Naive thymus-derived CD4-positive, alpha-beta T cell (primary cell): ENCODE data around the gene ADCYAP1. TPM values are rescaled to one million over a fixed set of nuclear protein-coding genes. Genes with fewer than 3 reads are reported as not detected.

Experiments
- ATAC-seq: fragments of 150-1000 bp; cut with Tn5 transposase; 2 replicates; pipeline ENCODE4 v1.10.0; 2021; ENCODE audit warnings: mild to moderate bottlenecking, moderate library complexity
- CTCF ChIA-PET: fragments of 350-600 bp; sonication (Branson Sonifier 250); formaldehyde crosslinking; loops from one replicate; lab custom pipeline; 2021; ENCODE audit warnings: antibody characterized with exemption; lab: Charles Lee
- POLR2A ChIA-PET: fragments of 350-600 bp; sonication (Branson Sonifier 250); formaldehyde crosslinking; loops from one replicate; lab custom pipeline; 2021; ENCODE audit warnings: antibody characterized with exemption, inconsistent platforms; lab: Charles Lee
- DNase-seq, 9 donors: peaks; one replicate each; pipeline versions ENCODE4 v3.0.0 to v3.0.0-alpha.2; 2020 to 2022; ENCODE audit warnings: mixed read lengths in 1 of 9
- H3K27ac ChIP-seq: one replicate; pipeline ENCODE4 v1.7.0; 2013; ENCODE audit warnings: mild to moderate bottlenecking, low read depth, low read length, moderate library complexity
- H3K27me3 ChIP-seq, 2 donors: one replicate each; pipeline ENCODE4 v1.7.0; 2013; ENCODE audit warnings: low read length in 2 of 2, mild to moderate bottlenecking in 2 of 2, moderate library complexity in 2 of 2; ENCODE audit not compliant: control insufficient read depth in 2 of 2, insufficient read depth in 2 of 2
- H3K36me3 ChIP-seq, 3 experiments: 1 replicate in 2 of 3; 2 replicates in 1 of 3; pipeline ENCODE4 v1.7.0; 2013; ENCODE audit warnings: low read length in 3 of 3, mild to moderate bottlenecking in 3 of 3, moderate library complexity in 1 of 3; ENCODE audit not compliant: insufficient read depth in 3 of 3, control insufficient read depth in 2 of 3
- H3K4me1 ChIP-seq, 2 donors: one replicate each; pipeline ENCODE4 v1.7.0; 2013; ENCODE audit warnings: low read length in 2 of 2, mild to moderate bottlenecking in 2 of 2, moderate library complexity in 1 of 2; ENCODE audit not compliant: control insufficient read depth in 2 of 2, insufficient read depth in 2 of 2
- H3K4me3 ChIP-seq: 2 replicates; pipeline ENCODE4 v1.7.0; 2013; ENCODE audit warnings: mild to moderate bottlenecking, low read length
- H3K9me3 ChIP-seq, 3 experiments: 1 replicate in 2 of 3; 2 replicates in 1 of 3; pipeline ENCODE4 v1.7.0; 2013; ENCODE audit warnings: low read length in 3 of 3; ENCODE audit not compliant: control insufficient read depth in 2 of 3
- H3K27ac Mint-ChIP-seq, 9 donors: one replicate each; pipeline ENCODE4 v1.8.0; 2020 to 2022; ENCODE audit warnings: mixed read lengths in 9 of 9, mild to moderate bottlenecking in 8 of 9, moderate library complexity in 5 of 9, inconsistent platforms in 2 of 9
- H3K27me3 Mint-ChIP-seq, 5 donors: one replicate each; pipeline ENCODE4 v1.8.0; 2021 to 2022; ENCODE audit warnings: mixed read lengths in 5 of 5, mild to moderate bottlenecking in 1 of 5
- H3K36me3 Mint-ChIP-seq, 5 donors: one replicate each; pipeline ENCODE4 v1.8.0; 2020 to 2022; ENCODE audit warnings: mixed read lengths in 5 of 5, mild to moderate bottlenecking in 3 of 5, inconsistent platforms in 1 of 5
- H3K4me1 Mint-ChIP-seq, 7 donors: one replicate each; pipeline ENCODE4 v1.8.0; 2020 to 2022; ENCODE audit warnings: mixed read lengths in 7 of 7, mild to moderate bottlenecking in 3 of 7, inconsistent platforms in 1 of 7
- H3K4me3 Mint-ChIP-seq, 10 donors: one replicate each; pipeline ENCODE4 v1.8.0; 2020 to 2022; ENCODE audit warnings: mild to moderate bottlenecking in 10 of 10, mixed read lengths in 10 of 10, moderate library complexity in 6 of 10, inconsistent platforms in 2 of 10
- H3K9me3 Mint-ChIP-seq, 11 donors: one replicate each; pipeline ENCODE4 v1.8.0; 2020 to 2022; ENCODE audit warnings: mixed read lengths in 11 of 11, mild to moderate bottlenecking in 4 of 11, inconsistent platforms in 1 of 11, moderate library complexity in 1 of 11
- intact Hi-C, 2 donors: fragments of 100-400 bp; cut with micrococcal nuclease; formaldehyde crosslinking; loops; one replicate each; pipeline ENCODE4 v1.15.1; 2023
- polyA plus RNA-seq, 2 donors: library from polyadenylated mRNA; unstranded; fragments of 300-500 nt; fragmentation: Illumina TruSeq; gene quantifications; one replicate each; pipeline ENCODE4 v1.2.3, GENCODE V29; 2021
- total RNA-seq, 6 experiments: library from RNA in 5 of 6; stranded (reverse) in 5 of 6; gene quantifications; 1 replicate in 5 of 6; 2 replicates in 1 of 6; pipeline ENCODE4 v1.2.3 and lab custom pipeline; 2021 to 2026

The ADCYAP1 gene
- total and polyA plus RNA-seq, 7 experiments from 2014 or later = 0.34 TPM; not detected in 5

DNA sequence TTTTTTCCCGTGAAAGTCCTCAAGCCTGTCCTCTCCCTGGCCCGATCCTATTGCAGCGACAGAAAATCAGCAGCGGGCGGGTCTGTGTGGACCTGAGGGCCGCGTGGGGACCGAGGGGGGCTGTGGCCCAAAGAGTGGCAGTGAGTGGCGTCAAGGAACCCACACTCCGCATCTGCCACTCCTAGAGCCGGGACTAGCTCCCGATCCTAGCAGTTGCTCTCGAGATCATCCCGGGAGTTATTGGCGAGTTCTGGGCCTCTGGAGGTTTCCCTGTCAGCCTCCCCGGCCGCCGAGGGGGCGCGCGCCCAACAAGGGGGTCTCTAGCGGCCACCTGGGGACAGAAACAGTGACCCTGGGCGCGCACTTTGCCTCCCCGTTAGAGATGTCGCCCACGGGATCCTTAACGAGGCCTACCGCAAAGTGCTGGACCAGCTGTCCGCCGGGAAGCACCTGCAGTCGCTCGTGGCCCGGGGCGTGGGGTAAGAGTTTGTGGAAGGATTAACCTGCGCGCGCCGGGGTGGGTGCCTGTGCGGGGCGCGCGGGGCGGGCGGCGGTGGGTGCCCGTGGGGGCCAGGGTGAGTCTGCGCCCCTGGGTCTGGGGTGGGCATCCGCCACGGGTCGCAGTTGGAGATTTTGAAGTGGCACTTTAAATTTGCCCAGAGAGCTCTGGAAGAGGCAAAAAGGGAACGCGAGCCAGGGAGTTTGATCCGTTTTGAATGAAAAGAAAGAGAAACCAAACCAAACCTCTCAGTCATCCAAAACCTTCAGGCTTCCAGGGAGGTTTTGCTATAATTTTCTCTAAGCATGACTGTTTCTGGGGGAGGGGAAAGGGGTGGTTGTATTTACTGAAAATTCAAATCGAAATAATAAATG, 3.5 kb downstream of the ADCYAP1 start:
- peaks cover 0 to 8% (median 0%) of the 10 kb centered on the region in 5 donors for H3K36me3 Mint-ChIP-seq
- H3K27ac ChIP-seq = no peak overlapping the region
- ChIA-PET CTCF (no interaction called here), POLR2A (no interaction called here)
- no peaks in the 10 kb centered on the region for H3K9me3 ChIP-seq
- H3K4me1 Mint-ChIP-seq = peaks cover 6 to 27% (median 19%) of the 10 kb centered on the region in 7 donors
- peaks cover 0 to 22% (median 9%) of the 10 kb centered on the region in 11 donors for H3K9me3 Mint-ChIP-seq
- DNase-seq (no peak), ATAC-seq (no peak)
- peak overlapping the region; percentile 45 for H3K4me3 ChIP-seq
- peaks cover 68 to 83% (median 72%) of the 10 kb centered on the region in 5 donors for H3K27me3 Mint-ChIP-seq
- H3K27ac Mint-ChIP-seq = peak overlapping the region in 1 of 9 donors; percentile 73
- H3K4me3 Mint-ChIP-seq = peak overlapping the region; percentile 55 to 86 (median 73)
- peaks cover 5 to 22% of the 10 kb centered on the region in 2 donors for H3K4me1 ChIP-seq
- no peaks in the 10 kb centered on the region for H3K36me3 ChIP-seq
- peaks cover 0 to 25% of the 10 kb centered on the region in 2 donors for H3K27me3 ChIP-seq
- intact Hi-C loops = no loop called here

- no peaks in the 10 kb centered on the region for H3K36me3 ChIP-seq
- H3K4me1 Mint-ChIP-seq = peaks cover 6 to 27% (median 19%) of the 10 kb centered on the region in 7 donors
- H3K36me3 Mint-ChIP-seq = peaks cover 0 to 7% (median 0%) of the 10 kb centered on the region in 5 donors
- peaks cover 0 to 25% of the 10 kb centered on the region in 2 donors for H3K27me3 ChIP-seq
- ATAC-seq (no peak), DNase-seq (peak in 1 of 9 donors; percentile 22)
- ChIA-PET CTCF (no interaction called here), POLR2A (no interaction called here)
- no peak overlapping the region for H3K27ac ChIP-seq
- no peaks in the 10 kb centered on the region for H3K9me3 ChIP-seq
- peak overlapping the region; percentile 11 to 86 (median 73) for H3K4me3 Mint-ChIP-seq
- intact Hi-C loops = no loop called here
- peak overlapping the region in 1 of 9 donors; percentile 73 for H3K27ac Mint-ChIP-seq
- H3K9me3 Mint-ChIP-seq = peaks cover 0 to 12% (median 6%) of the 10 kb centered on the region in 11 donors
- peak overlapping the region; percentile 45 for H3K4me3 ChIP-seq
- peaks cover 67 to 82% (median 71%) of the 10 kb centered on the region in 5 donors for H3K27me3 Mint-ChIP-seq
- peaks cover 5 to 22% of the 10 kb centered on the region in 2 donors for H3K4me1 ChIP-seq
These were observed 4.4 kb downstream of the ADCYAP1 start for GRCh38 chr18:908758-909724.

DNA sequence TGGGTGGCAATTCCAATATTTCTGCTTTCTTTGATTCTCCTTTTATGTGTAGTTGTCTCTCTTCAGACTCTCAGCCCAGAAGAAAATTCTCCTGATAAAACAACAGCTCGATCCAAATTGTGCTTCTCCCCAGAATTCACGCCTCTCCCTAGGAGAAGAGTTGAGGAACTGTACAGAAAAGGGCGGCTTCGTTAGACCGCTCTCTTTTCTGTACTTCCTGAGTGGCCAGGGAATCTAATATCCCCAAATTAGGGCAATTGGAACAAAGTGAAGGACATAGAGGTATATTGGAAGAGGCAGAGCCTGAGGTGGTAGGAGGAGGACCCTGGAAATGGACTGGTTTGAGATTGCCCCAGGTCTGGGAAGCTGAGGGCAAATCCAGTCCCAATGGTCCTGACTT, 5.6 kb downstream of the ADCYAP1 start:
- ATAC-seq = no peak
- H3K27ac Mint-ChIP-seq = no peak overlapping the region
- Histone ChIP-seq H3K27me3 (peaks cover 0 to 25% of the 10 kb centered on the region in 2 donors), H3K36me3 (no peaks in the 10 kb centered on the region), H3K9me3 (no peaks in the 10 kb centered on the region), H3K4me1 (peaks cover 5 to 22% of the 10 kb centered on the region in 2 donors), H3K27ac (no peak overlapping the region), H3K4me3 (no peak overlapping the region)
- DNase-seq = no peak
- intact Hi-C loops = no loop called here
- peak overlapping the region in 1 of 10 donors; percentile 18 for H3K4me3 Mint-ChIP-seq
- peaks cover 6 to 24% (median 17%) of the 10 kb centered on the region in 7 donors for H3K4me1 Mint-ChIP-seq
- H3K27me3 Mint-ChIP-seq = peaks cover 65 to 71% (median 68%) of the 10 kb centered on the region in 5 donors
- ChIA-PET CTCF (no interaction called here), POLR2A (interaction anchor here (0.9 kb wide), 1 partner anchor 17 kb away, joined by 3 read pairs; no protein-coding TSS in a partner anchor)
- peaks cover 0 to 9% (median 2%) of the 10 kb centered on the region in 11 donors for H3K9me3 Mint-ChIP-seq
- H3K36me3 Mint-ChIP-seq = peaks cover 0 to 2% (median 0%) of the 10 kb centered on the region in 5 donors

GRCh38 chr18:911025-911424, 6.4 kb downstream of the ADCYAP1 start:
- Histone ChIP-seq H3K36me3 (no peaks in the 10 kb centered on the region), H3K27me3 (peaks cover 0 to 25% of the 10 kb centered on the region in 2 donors), H3K27ac (no peak overlapping the region), H3K4me3 (no peak overlapping the region), H3K9me3 (no peaks in the 10 kb centered on the region), H3K4me1 (peaks cover 5 to 22% of the 10 kb centered on the region in 2 donors)
- Mint-ChIP-seq H3K4me1 (peaks cover 6 to 19% (median 14%) of the 10 kb centered on the region in 7 donors), H3K9me3 (peaks cover 0 to 9% (median 3%) of the 10 kb centered on the region in 11 donors), H3K27ac (no peak overlapping the region), H3K27me3 (peaks cover 64 to 70% (median 70%) of the 10 kb centered on the region in 5 donors), H3K36me3 (no peaks in the 10 kb centered on the region), H3K4me3 (no peak overlapping the region)
- ChIA-PET CTCF (interaction anchor here (0.7 kb wide), 1 partner anchor 326 kb away, joined by 3 read pairs; no protein-coding TSS in a partner anchor), POLR2A (no interaction called here)
- intact Hi-C loops = no loop called here
- DNase-seq (no peak), ATAC-seq (no peak)

GRCh38 chr18:911486-911885, 6.8 kb downstream of the ADCYAP1 start:
- H3K4me3 ChIP-seq = no peak overlapping the region
- peaks cover 5 to 19% of the 10 kb centered on the region in 2 donors for H3K4me1 ChIP-seq
- no peak overlapping the region for H3K27ac ChIP-seq
- peaks cover 59 to 71% (median 66%) of the 10 kb centered on the region in 5 donors for H3K27me3 Mint-ChIP-seq
- peaks cover 0 to 22% of the 10 kb centered on the region in 2 donors for H3K27me3 ChIP-seq
- H3K36me3 Mint-ChIP-seq = no peaks in the 10 kb centered on the region
- peaks cover 6 to 16% (median 13%) of the 10 kb centered on the region in 7 donors for H3K4me1 Mint-ChIP-seq
- H3K36me3 ChIP-seq = no peaks in the 10 kb centered on the region
- no peaks in the 10 kb centered on the region for H3K9me3 ChIP-seq
- ATAC-seq (no peak), DNase-seq (no peak)
- POLR2A ChIA-PET = no interaction called here
- peaks cover 0 to 9% (median 3%) of the 10 kb centered on the region in 11 donors for H3K9me3 Mint-ChIP-seq
- H3K4me3 Mint-ChIP-seq = no peak overlapping the region
- CTCF ChIA-PET = interaction anchor here (0.7 kb wide), 2 partner anchors 327 to 630 kb away, joined by 3 read pairs; no protein-coding TSS in a partner anchor
- intact Hi-C loops = no loop called here
- no peak overlapping the region for H3K27ac Mint-ChIP-seq

DNA sequence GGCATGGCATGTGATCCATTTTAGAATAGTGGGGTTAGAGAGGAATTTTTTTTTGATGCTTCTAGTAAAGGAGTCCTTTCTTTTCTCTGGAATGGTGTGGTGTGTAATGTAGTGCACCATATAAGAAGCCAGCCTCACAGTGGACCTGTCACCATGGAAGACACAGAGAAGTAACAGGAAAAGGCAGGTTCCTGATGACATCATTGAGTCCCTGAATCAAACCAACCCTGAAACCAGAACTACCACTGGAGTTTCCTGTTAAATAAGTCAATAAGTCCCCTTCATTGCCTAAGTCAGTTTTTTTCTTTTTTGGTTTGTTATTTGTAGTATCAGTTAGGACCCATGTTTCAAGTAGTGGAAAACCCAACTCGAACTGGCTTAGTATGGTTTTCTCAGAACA, 11.9 kb downstream of the ADCYAP1 start:
- no peak for ATAC-seq
- ChIA-PET POLR2A (no interaction called here), CTCF (no interaction called here)

More for the DNA sequence above, 11.9 kb downstream of the ADCYAP1 start:
- no peak for DNase-seq
- Mint-ChIP-seq H3K4me1 (peaks cover 0 to 5% (median 0%) of the 10 kb centered on the region in 7 donors), H3K9me3 (peaks cover 0 to 16% (median 0%) of the 10 kb centered on the region in 11 donors), H3K4me3 (no peak overlapping the region), H3K36me3 (peaks cover 0 to 5% (median 0%) of the 10 kb centered on the region in 5 donors), H3K27ac (no peak overlapping the region), H3K27me3 (peaks cover 25 to 74% (median 72%) of the 10 kb centered on the region in 5 donors)
- Histone ChIP-seq H3K4me3 (no peak overlapping the region), H3K4me1 (no peaks in the 10 kb centered on the region), H3K9me3 (no peaks in the 10 kb centered on the region), H3K36me3 (no peaks in the 10 kb centered on the region), H3K27me3 (peaks cover 0 to 4% of the 10 kb centered on the region in 2 donors), H3K27ac (no peak overlapping the region)
- intact Hi-C loops = no loop called here
